ENCODE measurements around the gene TMEM132D. TPM values are rescaled to one million over a fixed set of nuclear protein-coding genes. Genes with fewer than 3 reads are reported as not detected.

The TMEM132D gene
- total and polyA plus RNA-seq, 4 donors: 0.01 to 0.14 (median 0.08) TPM

- TF ChIP-seq REST (IDR thresholded peaks at IDR 0.05) (no peak), RAD21 (IDR thresholded peaks at IDR 0.05) (no peak), EGR1 (IDR thresholded peaks at IDR 0.05; ENCODE audit: low read depth in 2 of 2) (no peak), GABPA (IDR thresholded peaks at IDR 0.05 in 1 of 2, conservative IDR thresholded peaks at IDR 0.05 in 1 of 2) (no peak)
Measured at GRCh38 chr12:129127211-129127610, 776.6 kb downstream of the TMEM132D start (continued).

GRCh38 chr12:129119537-129119936 lies 784.3 kb downstream of the TMEM132D start:
- Histone ChIP-seq H3K9me3 (ENCODE audit: control insufficient read depth in 4 of 4, low read length in 3 of 4) (no peaks in the 10 kb centered on the region), H3K4me3 (ENCODE audit: low read depth in 1 of 3, low read length in 3 of 3) (no peak overlapping the region), H3K36me3 (ENCODE audit: control insufficient read depth in 4 of 4, insufficient read depth in 3 of 4, low read depth in 1 of 4, low read length in 3 of 4) (no peaks in the 10 kb centered on the region), H3K4me1 (ENCODE audit: control insufficient read depth in 4 of 4, insufficient read depth in 4 of 4, low read length in 3 of 4) (no peaks in the 10 kb centered on the region), H3K27ac (ENCODE audit: low read depth in 1 of 2, low read length in 2 of 2) (no peak overlapping the region), H3K27me3 (ENCODE audit: control insufficient read depth in 4 of 4, insufficient read depth in 4 of 4, low read length in 3 of 4) (peaks cover 0 to 4% (median 0%) of the 10 kb centered on the region in 4 donors), H3K9ac (ENCODE audit: low read depth in 1 of 2, low read length in 2 of 2) (no peak overlapping the region)
- TF ChIP-seq REST (IDR thresholded peaks at IDR 0.05) (peak; percentile 93), ATF3 (IDR thresholded peaks at IDR 0.05) (no peak)
- 72% methylated on average over 1 of the region's 1 CpG for WGBS
- no peak for DNase-seq (ENCODE audit: low spot score)

GRCh38 chr12:129115558-129115957 lies 788.3 kb downstream of the TMEM132D start:
- peaks cover 0 to 8% (median 0%) of the 10 kb centered on the region in 4 donors for H3K27me3 ChIP-seq (ENCODE audit: control insufficient read depth in 4 of 4, insufficient read depth in 4 of 4, low read length in 3 of 4)
- no peak overlapping the region for H3K9ac ChIP-seq (ENCODE audit: low read depth in 1 of 2, low read length in 2 of 2)
- no peak overlapping the region for H3K4me3 ChIP-seq (ENCODE audit: low read depth in 1 of 3, low read length in 3 of 3)
- TF ChIP-seq HNF4A (conservative IDR thresholded peaks at IDR 0.05) (no peak), NR2F2 (IDR thresholded peaks at IDR 0.05) (no peak), EGR1 (IDR thresholded peaks at IDR 0.05; ENCODE audit: low read depth in 2 of 2) (no peak), YY1 (IDR thresholded peaks at IDR 0.05) (no peak), JUND (IDR thresholded peaks at IDR 0.05) (no peak), FOXA1 (IDR thresholded peaks at IDR 0.05) (no peak), RAD21 (IDR thresholded peaks at IDR 0.05) (no peak), MAX (IDR thresholded peaks at IDR 0.05) (no peak)
- no peaks in the 10 kb centered on the region for H3K36me3 ChIP-seq (ENCODE audit: control insufficient read depth in 4 of 4, insufficient read depth in 3 of 4, low read depth in 1 of 4, low read length in 3 of 4)
- no peak overlapping the region for H3K27ac ChIP-seq (ENCODE audit: low read depth in 1 of 2, low read length in 2 of 2)
- no peak for DNase-seq (ENCODE audit: low spot score)
- 76% methylated on average over 5 of the region's 5 CpGs for WGBS
- no peaks in the 10 kb centered on the region for H3K4me1 ChIP-seq (ENCODE audit: control insufficient read depth in 4 of 4, insufficient read depth in 4 of 4, low read length in 3 of 4)
- peaks cover 0 to 1% (median 0%) of the 10 kb centered on the region in 4 donors for H3K9me3 ChIP-seq (ENCODE audit: control insufficient read depth in 4 of 4, low read length in 3 of 4)

Data from liver (tissue), 9 donors.